KOPT-K1 (cell line): ENCODE data around the gene NISCH.

Source experiments
- H3K27ac ChIP-seq: fragments of 200-600 bp; sonication (generic); 2 replicates; pipeline ENCODE4 v1.5.1; 2016; ENCODE audit warnings: antibody characterized with exemption, mild to moderate bottlenecking, low read depth, low read length; ENCODE audit not compliant: poor library complexity, severe bottlenecking
- H3K36me3 ChIP-seq: fragments of 200-600 bp; sonication (generic); 2 replicates; pipeline ENCODE4 v1.5.1; 2017; ENCODE audit warnings: antibody characterized with exemption, mild to moderate bottlenecking, low read length, moderate library complexity; ENCODE audit not compliant: insufficient read depth
- H3K9me3 ChIP-seq: fragments of 200-600 bp; sonication (generic); 2 replicates; pipeline ENCODE4 v1.5.1; 2017; ENCODE audit warnings: antibody characterized with exemption, low read length, mild to moderate bottlenecking; ENCODE audit not compliant: insufficient read depth, poor library complexity, severe bottlenecking

NISCH gene

DNA sequence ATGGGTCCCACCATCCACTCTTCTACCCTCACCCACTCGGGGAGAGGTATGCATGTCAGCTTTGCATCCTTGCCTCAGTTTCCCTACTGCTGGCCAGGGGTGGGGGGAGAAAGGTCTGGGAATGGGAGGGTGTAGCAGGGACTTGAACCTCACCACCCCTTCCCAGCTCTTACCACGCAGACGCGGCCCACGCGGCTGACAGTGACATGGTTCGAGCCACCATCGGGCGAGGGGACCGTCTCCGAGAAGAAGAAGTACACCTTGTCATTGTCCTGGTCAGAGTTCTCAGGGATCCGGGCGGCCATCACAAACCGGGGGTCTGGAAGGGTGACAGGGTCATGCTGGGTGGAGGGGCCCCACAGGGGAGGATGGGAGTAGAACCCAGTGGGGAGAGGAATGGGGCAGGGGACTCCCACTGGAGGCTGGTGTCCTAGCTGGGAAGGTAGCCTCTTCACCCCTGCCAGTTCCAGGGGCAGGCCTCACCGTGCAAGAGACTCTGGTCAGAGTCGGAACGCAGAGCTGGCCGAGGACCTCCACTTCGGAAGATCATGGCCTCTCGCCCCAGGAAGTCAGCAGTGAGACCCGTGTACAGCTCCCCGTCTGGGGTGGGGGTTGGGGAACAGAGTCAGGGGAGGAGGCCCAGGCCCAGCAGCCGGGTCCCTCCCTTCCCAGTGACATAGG lies 14.2 kb upstream of the NISCH start:
- H3K27ac ChIP-seq: no peak overlapping the region
- H3K36me3 ChIP-seq: no peaks in the 10 kb centered on the region
- H3K9me3 ChIP-seq: no peaks in the 10 kb centered on the region

GRCh38 chr3:52441772-52442332 lies 13.6 kb upstream of the NISCH start:
- H3K9me3 ChIP-seq: no peaks in the 10 kb centered on the region
- no peaks in the 10 kb centered on the region for H3K36me3 ChIP-seq
- H3K27ac ChIP-seq: no peak overlapping the region

DNA sequence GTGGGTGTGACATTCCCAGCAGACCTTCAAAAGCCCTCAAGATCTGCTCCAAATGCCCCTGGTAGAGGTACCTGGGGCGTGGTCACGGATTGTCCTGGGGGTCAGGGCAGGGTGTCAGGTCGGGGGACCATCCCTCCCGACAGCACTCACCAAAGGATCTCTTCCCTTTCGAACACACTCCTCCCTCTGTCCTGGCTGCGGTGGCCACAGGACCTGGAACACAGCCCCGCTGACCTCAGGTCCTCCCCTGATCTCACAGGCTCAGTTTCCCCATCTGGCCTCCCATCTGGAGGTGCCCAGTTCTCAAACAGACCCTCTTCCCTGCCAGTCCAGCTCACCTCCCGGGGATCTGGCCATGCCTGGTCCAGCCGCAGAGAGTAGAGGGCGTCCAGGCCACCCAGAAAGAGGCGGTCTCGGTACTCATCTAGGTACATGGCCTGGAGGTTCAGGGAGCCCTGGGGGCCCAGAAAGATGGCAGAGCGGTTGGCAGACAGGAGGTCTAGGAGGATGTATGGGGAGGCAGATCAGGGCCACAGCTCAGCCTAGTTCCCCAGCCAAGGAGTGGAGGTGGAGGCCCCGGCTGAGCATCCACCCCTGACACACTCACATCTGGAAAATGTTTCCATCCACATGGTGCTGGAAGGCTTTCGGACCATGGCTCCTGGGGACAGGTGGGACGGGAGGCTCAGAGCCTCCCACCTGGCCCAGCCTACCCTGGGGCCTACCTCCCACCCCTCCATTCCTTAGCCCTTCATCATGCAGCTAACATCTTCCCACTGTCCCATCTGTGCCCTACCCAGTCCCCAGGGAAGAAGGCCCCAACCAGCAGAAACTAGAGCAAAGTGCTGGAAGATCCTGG lies 12.8 kb upstream of the NISCH start:
- no peaks in the 10 kb centered on the region for H3K36me3 ChIP-seq
- H3K9me3 ChIP-seq: no peaks in the 10 kb centered on the region
- H3K27ac ChIP-seq: no peak overlapping the region

GRCh38 chr3:52443268-52443610 lies 12.2 kb upstream of the NISCH start:
- Histone ChIP-seq H3K36me3 (no peaks in the 10 kb centered on the region), H3K9me3 (no peaks in the 10 kb centered on the region), H3K27ac (no peak overlapping the region)

- H3K9me3 ChIP-seq: no peaks in the 10 kb centered on the region
- H3K36me3 ChIP-seq: no peaks in the 10 kb centered on the region
- H3K27ac ChIP-seq: no peak overlapping the region
These were observed 11.4 kb upstream of the NISCH start for GRCh38 chr3:52443791-52444687.

- H3K27ac ChIP-seq: no peak within 1 kb of the TSS
- no peaks in the 10 kb centered on the region for H3K36me3 ChIP-seq
- no peaks in the 10 kb centered on the region for H3K9me3 ChIP-seq
These were observed 10.3 kb upstream of the NISCH start, which contains the start of gene SEMA3G for GRCh38 chr3:52444860-52445793. SEMA3G (minus strand) TSS chr3:52445103; CDS start chr3:52445027, 76 bp downstream.

GRCh38 chr3:52446042-52446441 lies 9.4 kb upstream of the NISCH start:
- no peaks in the 10 kb centered on the region for H3K9me3 ChIP-seq
- H3K27ac ChIP-seq: no peak overlapping the region
- H3K36me3 ChIP-seq: no peaks in the 10 kb centered on the region

GRCh38 chr3:52446631-52447511 lies 8.5 kb upstream of the NISCH start:
- Histone ChIP-seq H3K27ac (no peak overlapping the region), H3K9me3 (no peaks in the 10 kb centered on the region), H3K36me3 (no peaks in the 10 kb centered on the region)

- Histone ChIP-seq H3K36me3 (no peaks in the 10 kb centered on the region), H3K9me3 (no peaks in the 10 kb centered on the region), H3K27ac (no peak overlapping the region)
These were observed 7.7 kb upstream of the NISCH start for GRCh38 chr3:52447512-52448355.

DNA sequence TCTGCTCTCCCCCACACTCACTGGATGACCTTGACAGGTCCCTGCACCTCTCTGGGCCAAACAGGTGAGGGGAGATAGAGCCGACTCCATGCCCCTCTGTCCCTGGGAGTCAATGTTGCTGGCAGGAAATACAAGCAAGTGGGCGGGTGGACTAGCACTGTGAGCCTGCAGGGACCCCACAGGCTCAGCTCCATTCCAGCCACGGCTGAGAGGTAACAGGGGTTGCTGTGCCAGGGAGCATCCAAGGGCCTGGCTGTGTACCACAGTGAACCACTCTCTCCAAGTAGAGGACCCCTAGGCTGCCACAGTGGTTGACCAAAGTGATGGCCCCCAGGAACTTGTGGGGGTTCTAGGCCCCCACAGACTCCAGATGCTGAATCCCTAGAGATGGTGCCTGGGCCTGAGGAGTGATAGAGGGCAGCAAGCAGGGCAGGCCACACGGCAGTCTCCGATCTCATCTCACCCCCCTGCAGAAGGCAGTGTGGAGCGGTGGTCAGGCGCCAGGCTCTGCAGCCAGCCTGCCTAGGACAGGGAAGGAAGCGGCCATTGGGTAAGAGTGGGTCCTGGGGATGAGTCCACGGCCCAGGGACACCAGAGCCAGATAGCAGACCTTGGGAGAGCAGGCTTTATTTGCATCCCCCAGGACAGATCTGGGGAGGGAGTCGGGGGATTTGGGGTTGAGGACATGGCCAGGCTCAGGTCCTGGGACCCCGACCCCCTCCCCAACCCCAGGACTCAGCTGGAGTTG lies 4.7 kb upstream of the NISCH start:
- H3K36me3 ChIP-seq: no peaks in the 10 kb centered on the region
- H3K9me3 ChIP-seq: no peaks in the 10 kb centered on the region
- H3K27ac ChIP-seq: no peak overlapping the region

DNA sequence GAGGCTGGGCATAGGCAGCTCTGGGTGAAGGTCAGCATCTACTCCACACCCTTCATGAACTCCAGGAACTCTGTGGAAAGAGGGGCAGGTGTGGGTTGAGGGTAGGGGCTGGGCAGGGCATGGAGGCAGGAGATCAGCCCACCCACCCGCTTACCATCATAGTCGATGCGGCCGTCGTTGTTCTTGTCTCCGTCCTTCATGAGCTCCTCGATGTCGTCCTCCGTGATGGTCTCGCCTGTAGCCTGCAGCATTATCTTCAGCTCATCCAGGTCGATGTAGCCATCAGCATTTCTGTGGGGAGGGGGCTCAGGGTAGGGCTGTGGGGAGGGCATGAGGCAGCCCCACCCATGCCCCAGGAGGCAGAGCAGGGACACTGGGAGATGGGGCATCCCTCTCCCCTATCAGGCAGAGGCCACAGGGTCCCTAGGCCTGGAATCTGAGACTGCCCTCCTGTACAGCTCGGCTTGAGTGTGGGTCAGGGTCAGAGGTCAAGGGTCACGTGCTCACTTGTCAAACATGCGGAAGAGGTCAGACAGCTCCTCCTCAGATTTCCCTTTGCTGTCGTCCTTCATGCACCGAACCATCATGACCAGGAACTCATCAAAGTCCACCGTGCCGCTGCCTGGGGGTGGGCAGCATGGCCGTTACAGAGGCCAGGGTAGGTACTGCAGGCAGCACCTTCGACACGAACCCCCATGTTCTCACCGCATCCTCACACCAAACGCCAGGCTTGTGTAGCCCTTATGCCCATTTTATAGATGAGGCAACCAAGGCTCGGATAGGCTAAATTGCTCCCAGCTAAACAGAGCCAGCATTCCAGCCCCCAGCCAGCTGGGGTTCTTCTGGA lies 3.9 kb upstream of the NISCH start:
- H3K9me3 ChIP-seq: no peaks in the 10 kb centered on the region
- no peaks in the 10 kb centered on the region for H3K36me3 ChIP-seq
- no peak overlapping the region for H3K27ac ChIP-seq
